Activated naive CD4-positive, alpha-beta T cell treated with anti-CD3 and anti-CD28 coated beads, Interleukin-2, amount 50 U/mL, for 24 hours (primary cell): ENCODE measurements around the gene GIMD1.
"Not testable (repeated sequence)": the region's sequence is repeated elsewhere in the genome, so short reads cannot be mapped to it uniquely, and the experiment has no call there.

Experiments
- H3K27ac Mint-ChIP-seq: one replicate; pipeline ENCODE4 v1.8.0; 2021; ENCODE audit warnings: mild to moderate bottlenecking, mixed read lengths
- H3K27me3 Mint-ChIP-seq: one replicate; pipeline ENCODE4 v1.8.0; 2021; ENCODE audit warnings: mixed read lengths
- H3K36me3 Mint-ChIP-seq: one replicate; pipeline ENCODE4 v1.8.0; 2021; ENCODE audit warnings: mixed read lengths
- H3K4me1 Mint-ChIP-seq: one replicate; pipeline ENCODE4 v1.8.0; 2021; ENCODE audit warnings: mixed read lengths
- H3K4me3 Mint-ChIP-seq: one replicate; pipeline ENCODE4 v1.8.0; 2021; ENCODE audit warnings: mild to moderate bottlenecking, mixed read lengths
- H3K9me3 Mint-ChIP-seq: one replicate; pipeline ENCODE4 v1.8.0; 2021; ENCODE audit warnings: mixed read lengths

Gene GIMD1

DNA sequence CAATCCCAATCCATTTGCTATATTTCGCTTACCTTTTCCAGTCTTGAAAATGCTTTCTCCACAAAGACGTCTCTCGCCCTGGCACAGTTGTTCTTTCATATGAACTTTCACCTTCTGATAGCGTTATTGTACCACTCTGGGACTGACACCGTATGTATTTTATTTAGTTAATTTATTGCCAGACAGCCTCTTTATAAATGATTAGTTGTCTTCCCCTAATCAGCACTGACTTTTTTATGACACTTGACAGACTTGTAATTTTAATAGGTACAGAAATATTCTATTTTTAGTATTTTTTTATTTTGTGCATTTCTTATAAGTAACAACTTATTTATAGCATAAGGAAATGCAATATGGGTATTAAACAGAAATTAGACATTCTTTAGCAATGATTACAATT, at the start of gene GIMD1:
TSS of gene GIMD1 (minus strand) at position 101 of the 400 bp plus-strand sequence. CDS start 1,343 bp downstream, outside the sequence.
- Mint-ChIP-seq H3K27me3 (peaks cover 10% of the 10 kb centered on the region), H3K36me3 (no peaks in the 10 kb centered on the region), H3K27ac (no peak within 1 kb of the TSS), H3K4me3 (no peak within 1 kb of the TSS), H3K9me3 (no peaks in the 10 kb centered on the region), H3K4me1 (no peaks in the 10 kb centered on the region)

DNA sequence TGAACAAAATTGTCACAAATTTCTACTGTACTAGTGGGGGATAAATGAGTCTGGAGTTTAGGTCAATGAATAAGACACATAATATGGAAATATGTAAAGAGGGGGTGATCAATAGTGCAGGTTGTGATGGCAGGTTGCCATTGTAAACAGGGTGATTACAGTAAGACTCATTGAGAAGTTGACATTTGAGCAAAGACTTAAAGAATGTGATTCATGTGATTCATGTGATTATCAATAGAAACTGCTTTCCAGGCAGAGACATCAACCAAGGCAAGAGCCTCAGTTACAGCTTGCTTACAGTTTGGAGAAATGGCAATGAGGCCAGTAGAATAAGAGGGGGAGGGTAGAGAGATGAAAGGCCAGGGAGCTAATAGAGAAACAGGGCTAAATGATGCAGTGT, 45.8 kb upstream of the GIMD1 start:
- H3K36me3 Mint-ChIP-seq = no peaks in the 10 kb centered on the region
- H3K4me1 Mint-ChIP-seq = no peaks in the 10 kb centered on the region
- no peak overlapping the region for H3K4me3 Mint-ChIP-seq
- no peak overlapping the region for H3K27ac Mint-ChIP-seq
- no peaks in the 10 kb centered on the region for H3K9me3 Mint-ChIP-seq
- H3K27me3 Mint-ChIP-seq = peaks cover 6% of the 10 kb centered on the region

DNA sequence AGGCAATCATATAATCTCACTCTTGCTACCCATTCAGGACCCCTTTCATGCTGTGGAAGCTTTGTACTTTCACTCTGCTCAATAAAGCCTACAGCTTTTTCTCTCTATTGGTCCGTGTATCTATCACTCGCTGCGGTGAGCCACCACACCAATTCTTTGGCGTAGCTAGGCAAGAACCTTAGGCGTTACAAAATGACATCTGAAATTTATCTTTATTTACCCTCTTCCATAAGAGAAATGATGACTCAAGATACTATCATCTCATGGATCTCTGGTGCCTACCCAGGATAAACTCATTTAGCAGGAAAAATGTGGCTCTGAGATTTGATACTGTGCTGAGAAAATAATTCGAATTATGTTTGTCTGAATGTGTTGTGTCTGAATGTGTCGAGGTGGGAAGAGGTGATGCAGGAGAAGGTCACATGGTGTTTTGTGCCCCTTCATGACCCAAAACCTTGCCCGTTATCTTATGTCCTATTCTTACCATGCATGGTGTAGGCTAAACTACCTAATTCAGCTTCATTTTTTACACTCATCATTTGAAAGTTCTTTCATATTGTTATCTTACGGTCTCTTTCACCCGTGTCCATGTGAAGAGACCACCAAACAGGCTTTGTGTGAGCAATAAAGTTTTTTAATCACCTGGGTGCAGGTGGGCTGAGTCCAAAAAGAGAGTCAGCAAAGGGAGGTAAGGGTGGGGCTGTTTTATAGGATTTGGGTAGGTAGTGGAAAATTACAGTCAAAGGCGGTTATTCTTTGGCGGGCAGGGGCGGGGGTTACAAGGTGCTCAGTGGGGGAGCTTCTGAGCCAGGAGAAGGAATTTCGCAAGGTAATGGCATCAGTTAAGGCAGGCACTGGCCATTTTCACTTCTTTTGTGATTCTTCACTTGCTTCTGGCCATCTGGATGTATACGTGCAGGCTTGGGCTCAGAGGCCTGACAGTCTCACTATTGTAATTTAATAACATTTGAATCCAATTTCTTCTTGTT, 41.6 kb upstream of the GIMD1 start:
- Mint-ChIP-seq H3K27me3 (peaks cover 5% of the 10 kb centered on the region), H3K4me1 (no peaks in the 10 kb centered on the region), H3K4me3 (no peak overlapping the region), H3K9me3 (no peaks in the 10 kb centered on the region), H3K27ac (no peak overlapping the region), H3K36me3 (no peaks in the 10 kb centered on the region)

DNA sequence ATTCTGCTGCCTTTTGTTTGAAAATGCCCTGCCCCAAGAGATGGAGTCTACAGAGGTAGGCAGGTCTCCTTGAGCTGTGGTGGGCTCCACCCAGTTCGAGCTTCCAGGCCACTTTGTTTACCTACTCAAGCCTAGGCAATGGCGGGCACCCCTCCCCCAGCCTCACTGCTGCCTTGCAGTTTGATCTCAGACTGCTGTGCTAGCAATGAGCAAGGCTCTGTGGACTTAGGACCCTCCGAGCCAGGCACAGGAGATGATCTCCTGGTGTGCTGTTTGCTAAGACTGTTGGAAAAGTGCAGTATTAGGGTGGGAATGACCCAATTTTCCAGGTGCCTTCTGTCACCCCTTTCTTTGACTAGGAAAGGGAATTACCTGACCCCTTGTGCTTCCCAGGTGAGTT, 39.4 kb upstream of the GIMD1 start:
- H3K9me3 Mint-ChIP-seq, H3K27me3 Mint-ChIP-seq, H3K4me3 Mint-ChIP-seq, H3K4me1 Mint-ChIP-seq, H3K36me3 Mint-ChIP-seq, H3K27ac Mint-ChIP-seq: not testable (repeated sequence)

DNA sequence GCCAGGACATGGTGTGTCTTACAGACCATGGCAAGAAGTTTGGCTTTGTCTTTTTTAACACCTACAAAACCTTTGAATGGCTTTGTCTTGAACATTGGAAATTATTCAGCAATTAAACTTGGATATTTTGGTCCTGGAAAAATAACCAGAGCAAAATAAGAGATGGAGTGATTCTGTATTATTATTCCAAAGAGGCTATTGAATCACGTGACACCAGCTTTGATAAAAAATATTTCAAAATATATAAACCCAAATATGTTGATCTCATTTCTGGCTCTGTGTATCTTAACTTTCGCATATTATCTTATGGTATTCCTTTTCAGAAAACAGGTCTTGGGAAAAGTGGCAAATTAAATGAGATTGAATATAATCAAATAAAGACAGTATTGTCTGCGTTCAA, 32.6 kb upstream of the GIMD1 start:
- no peaks in the 10 kb centered on the region for H3K4me1 Mint-ChIP-seq
- H3K27ac Mint-ChIP-seq = no peak overlapping the region
- H3K36me3 Mint-ChIP-seq = no peaks in the 10 kb centered on the region
- H3K4me3 Mint-ChIP-seq = no peak overlapping the region
- H3K9me3 Mint-ChIP-seq = peaks cover 5% of the 10 kb centered on the region
- peaks cover 2% of the 10 kb centered on the region for H3K27me3 Mint-ChIP-seq

DNA sequence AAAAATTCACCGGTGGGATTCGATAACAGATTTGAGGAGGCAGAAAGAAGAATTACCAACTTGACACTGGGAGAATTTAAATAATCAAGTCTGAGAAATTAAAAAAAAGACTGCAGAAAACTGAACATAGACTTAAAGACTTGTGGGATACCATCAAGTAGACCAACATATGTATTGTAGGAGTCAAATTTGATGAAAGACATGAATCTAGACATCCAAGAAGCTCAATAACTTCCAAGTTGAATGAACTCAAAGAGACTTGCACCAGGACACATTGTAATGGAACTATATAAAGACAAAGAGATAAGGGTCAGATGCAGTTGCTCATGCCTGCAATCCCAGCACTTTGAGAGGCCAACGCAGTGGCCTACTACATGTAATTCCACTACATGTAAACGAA, 30.3 kb upstream of the GIMD1 start:
- H3K4me3 Mint-ChIP-seq, H3K27me3 Mint-ChIP-seq, H3K4me1 Mint-ChIP-seq, H3K27ac Mint-ChIP-seq, H3K36me3 Mint-ChIP-seq: not testable (repeated sequence)
- peaks cover 15% of the 10 kb centered on the region for H3K9me3 Mint-ChIP-seq

DNA sequence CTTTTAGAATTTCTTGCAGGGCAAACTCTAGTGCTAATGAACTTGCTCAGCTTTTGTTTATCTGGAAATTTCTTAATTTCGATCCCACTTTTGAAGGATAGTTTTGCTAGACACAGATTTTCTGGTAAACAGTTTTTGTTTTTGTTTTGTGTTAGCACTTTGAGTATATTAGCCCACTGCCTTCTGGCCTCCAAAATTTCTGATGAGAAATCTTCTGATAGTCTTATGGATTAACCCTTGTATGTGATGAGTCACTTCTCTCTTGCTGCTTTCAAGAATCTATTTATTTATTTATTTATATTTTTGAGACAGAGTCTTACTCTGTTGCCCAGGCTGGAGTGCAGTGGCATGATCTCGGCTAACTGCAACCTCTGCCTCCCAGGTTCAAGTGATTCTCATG, 27.0 kb upstream of the GIMD1 start:
- H3K27me3 Mint-ChIP-seq = peaks cover 2% of the 10 kb centered on the region
- H3K4me3 Mint-ChIP-seq = no peak overlapping the region
- H3K4me1 Mint-ChIP-seq = no peaks in the 10 kb centered on the region
- H3K36me3 Mint-ChIP-seq = no peaks in the 10 kb centered on the region
- H3K9me3 Mint-ChIP-seq = peaks cover 17% of the 10 kb centered on the region
- no peak overlapping the region for H3K27ac Mint-ChIP-seq

DNA sequence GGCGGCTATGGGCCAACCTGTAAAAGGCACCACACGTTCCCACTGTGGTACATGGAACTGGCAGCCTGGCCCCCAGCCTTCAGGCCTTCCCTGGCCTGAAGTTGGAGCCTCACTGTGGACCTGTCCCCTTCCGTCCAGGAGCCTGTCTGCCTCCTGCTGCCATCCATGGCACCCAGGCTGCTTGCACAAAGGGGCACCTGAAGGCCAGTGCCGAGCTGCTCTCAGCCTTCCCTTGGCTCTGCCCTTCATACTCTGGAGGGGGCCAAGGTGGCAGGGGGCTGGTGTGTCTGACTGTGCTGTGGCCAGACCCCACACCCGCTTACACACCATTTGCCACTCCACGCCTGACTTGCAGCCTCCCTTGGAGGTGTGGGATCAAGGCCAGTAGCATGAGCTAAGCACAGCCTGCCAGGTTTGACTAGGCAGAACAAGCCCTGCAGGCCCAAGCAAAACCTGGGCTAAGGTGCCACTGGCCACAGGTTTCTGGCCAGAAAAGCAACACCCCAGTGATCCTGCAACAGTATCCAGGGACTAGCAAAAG, 17.3 kb upstream of the GIMD1 start:
- H3K4me1 Mint-ChIP-seq = no peaks in the 10 kb centered on the region
- no peaks in the 10 kb centered on the region for H3K36me3 Mint-ChIP-seq
- H3K9me3 Mint-ChIP-seq = peaks cover 4% of the 10 kb centered on the region
- H3K27ac Mint-ChIP-seq = no peak overlapping the region
- no peak overlapping the region for H3K4me3 Mint-ChIP-seq
- H3K27me3 Mint-ChIP-seq = peaks cover 6% of the 10 kb centered on the region

DNA sequence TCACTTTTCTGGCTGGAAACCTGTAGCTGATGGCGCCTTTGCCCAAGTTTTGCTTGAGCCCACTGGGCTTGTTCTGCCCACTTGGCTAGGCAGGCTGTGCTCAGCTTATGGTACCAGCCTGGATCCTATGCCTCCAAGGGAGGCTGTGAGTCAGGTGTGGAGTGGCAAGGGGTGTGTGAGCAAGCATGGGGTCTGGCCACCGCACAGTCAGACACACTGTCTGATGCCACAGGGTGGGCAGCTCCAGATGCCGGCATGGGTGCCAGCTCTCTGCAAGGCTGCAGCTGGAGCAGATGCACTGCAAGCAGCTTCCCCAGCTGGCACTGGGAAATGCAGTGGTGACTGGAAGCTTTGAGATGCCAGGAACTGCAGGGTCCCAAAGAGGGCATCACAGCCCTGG, 16.3 kb upstream of the GIMD1 start:
- no peaks in the 10 kb centered on the region for H3K36me3 Mint-ChIP-seq
- no peak overlapping the region for H3K27ac Mint-ChIP-seq

DNA sequence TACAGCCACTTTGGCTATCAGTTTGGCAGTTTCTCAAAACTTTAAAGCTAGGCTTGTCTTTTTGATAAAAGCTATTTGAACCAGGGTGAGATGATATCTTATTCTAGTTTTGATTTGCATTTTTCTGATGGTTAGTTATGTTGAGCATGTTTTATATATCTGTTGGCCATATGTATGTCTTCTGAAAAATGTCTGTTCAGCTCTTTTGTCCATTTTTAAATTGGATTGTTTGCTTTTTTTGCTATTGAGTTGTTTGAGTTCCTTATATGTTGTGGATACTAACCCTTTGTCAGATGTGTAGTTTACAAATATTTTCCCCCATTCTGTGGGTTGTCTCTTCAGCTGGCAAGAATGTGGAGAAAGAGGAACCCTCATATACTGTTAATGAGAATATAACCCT, 11.6 kb upstream of the GIMD1 start:
- Mint-ChIP-seq H3K36me3 (no peaks in the 10 kb centered on the region), H3K4me3 (no peak overlapping the region), H3K9me3 (no peaks in the 10 kb centered on the region), H3K4me1 (no peaks in the 10 kb centered on the region), H3K27me3 (peaks cover 3% of the 10 kb centered on the region), H3K27ac (no peak overlapping the region)

More for the DNA sequence above, 16.3 kb upstream of the GIMD1 start:
- H3K9me3 Mint-ChIP-seq = peaks cover 4% of the 10 kb centered on the region
- H3K27me3 Mint-ChIP-seq = peaks cover 6% of the 10 kb centered on the region
- H3K4me1 Mint-ChIP-seq = no peaks in the 10 kb centered on the region
- no peak overlapping the region for H3K4me3 Mint-ChIP-seq

DNA sequence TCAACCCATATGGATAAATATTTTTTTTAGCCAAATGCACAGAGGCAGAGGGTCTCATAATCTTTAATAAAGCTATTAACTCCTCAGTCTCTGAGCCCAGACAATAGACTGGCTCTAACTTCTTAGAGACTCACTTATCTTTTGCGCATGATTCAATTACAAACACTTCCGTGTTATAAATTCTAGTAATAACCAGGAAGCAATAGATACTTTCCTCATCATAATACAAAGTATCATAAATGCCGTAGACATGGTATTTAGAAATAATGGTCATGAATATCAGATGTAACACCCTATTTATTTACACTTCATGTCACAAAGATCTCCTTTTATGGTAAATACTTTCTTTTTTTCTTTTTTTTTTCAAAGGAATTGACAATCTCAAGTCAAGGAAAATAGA, 4.4 kb upstream of the GIMD1 start:
- no peaks in the 10 kb centered on the region for H3K4me1 Mint-ChIP-seq
- H3K4me3 Mint-ChIP-seq = no peak overlapping the region
- no peaks in the 10 kb centered on the region for H3K36me3 Mint-ChIP-seq

DNA sequence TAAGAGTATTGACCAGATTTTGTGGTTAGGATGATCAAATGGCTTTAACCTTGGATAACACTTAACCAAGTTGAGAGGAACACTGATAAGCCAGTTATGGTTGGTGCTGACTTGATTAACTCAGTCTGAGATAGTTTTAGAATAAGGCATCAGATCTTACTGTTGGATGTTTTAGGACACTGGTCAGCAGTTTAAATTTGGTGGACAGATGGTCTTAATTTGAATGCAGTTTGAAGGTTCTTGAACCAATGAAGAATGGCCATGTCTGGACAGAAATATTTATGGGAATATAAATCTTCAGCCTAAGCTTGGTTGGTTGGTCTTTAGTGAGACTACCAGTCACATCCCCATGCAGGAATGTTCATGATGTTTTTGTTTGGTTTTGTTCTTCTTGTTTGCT, 2.6 kb upstream of the GIMD1 start:
- Mint-ChIP-seq H3K36me3 (no peaks in the 10 kb centered on the region), H3K9me3 (no peaks in the 10 kb centered on the region), H3K27ac (no peak overlapping the region), H3K4me3 (no peak overlapping the region), H3K4me1 (no peaks in the 10 kb centered on the region), H3K27me3 (peaks cover 6% of the 10 kb centered on the region)

More for the DNA sequence above, 4.4 kb upstream of the GIMD1 start:
- Mint-ChIP-seq H3K9me3 (no peaks in the 10 kb centered on the region), H3K27me3 (peaks cover 4% of the 10 kb centered on the region), H3K27ac (no peak overlapping the region)

DNA sequence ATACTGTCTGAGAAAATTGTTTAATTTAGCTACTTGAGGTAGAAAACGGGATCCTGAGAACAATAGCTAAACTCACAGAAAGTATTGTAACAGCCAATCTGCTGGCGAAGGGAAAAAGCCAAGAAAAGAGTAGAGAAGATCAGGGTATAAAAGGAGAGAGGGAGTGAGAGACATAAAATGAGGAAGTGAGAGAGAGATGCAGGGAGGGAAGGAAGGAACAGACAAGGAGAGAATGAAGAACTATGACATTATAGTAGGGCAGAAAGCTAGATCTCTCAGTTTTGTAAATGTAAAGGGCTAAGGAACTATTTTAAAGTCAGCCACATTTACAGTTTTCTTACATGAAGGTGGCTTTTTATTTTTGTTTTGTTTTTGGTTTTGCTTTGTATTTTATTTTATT, 1.6 kb upstream of the GIMD1 start:
- Mint-ChIP-seq H3K4me3 (no peak overlapping the region), H3K36me3 (no peaks in the 10 kb centered on the region), H3K9me3 (no peaks in the 10 kb centered on the region), H3K27me3 (peaks cover 10% of the 10 kb centered on the region), H3K27ac (no peak overlapping the region), H3K4me1 (no peaks in the 10 kb centered on the region)

DNA sequence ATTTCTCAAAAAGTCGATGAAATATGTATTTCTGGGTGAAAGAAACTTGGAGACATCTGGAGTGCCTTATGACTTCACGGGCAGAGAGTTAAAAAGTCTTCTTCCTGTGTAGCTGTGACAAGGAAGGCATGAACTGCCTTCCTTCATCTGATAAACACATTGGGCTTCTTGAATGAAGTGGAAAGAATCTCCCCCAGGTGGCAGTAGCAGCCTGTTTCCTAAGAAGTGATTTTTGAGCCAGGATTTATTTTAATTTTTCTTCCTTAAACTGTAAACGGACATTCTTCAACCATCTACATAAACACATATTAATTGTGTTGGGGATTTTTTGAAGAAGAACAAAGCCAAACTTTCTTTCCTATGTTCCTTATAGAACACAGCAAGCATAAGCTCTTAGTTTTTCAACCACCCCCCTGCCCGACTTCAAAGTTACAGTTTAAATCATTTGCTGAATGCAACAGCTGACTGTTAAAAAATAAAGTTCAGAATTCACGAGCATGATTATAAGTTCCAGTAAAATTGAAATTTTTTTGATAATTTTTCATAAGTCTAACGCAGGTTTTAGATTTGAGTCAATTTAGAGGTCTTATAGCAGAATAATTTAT, 980 bp upstream of the GIMD1 start:
- Mint-ChIP-seq H3K4me1 (no peaks in the 10 kb centered on the region), H3K9me3 (no peaks in the 10 kb centered on the region), H3K27me3 (peaks cover 10% of the 10 kb centered on the region), H3K4me3 (no peak overlapping the region), H3K36me3 (no peaks in the 10 kb centered on the region), H3K27ac (no peak overlapping the region)

DNA sequence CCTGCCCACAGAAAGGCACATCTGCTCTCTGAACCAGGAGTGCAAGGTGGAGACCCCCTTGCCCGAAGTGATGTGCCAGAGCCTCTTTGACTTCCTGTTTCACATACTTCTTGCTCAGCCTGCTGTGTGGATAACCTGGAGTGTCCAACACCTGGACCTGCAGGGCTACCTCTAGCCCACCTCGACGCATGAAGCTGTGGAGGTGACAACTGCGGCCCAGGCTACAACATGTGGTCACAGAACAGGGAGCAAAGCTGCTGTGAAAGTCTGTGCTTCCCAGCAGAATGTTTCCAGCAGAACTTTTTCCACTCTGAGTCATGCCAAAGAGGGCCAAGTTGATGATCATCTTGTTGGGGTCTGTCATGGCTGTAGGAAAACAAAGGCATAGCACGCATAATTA, 1.5 kb downstream of the GIMD1 start:
- H3K4me1 Mint-ChIP-seq = no peaks in the 10 kb centered on the region
- no peaks in the 10 kb centered on the region for H3K9me3 Mint-ChIP-seq
- no peak overlapping the region for H3K27ac Mint-ChIP-seq
- no peaks in the 10 kb centered on the region for H3K36me3 Mint-ChIP-seq
- H3K27me3 Mint-ChIP-seq = peaks cover 15% of the 10 kb centered on the region
- no peak overlapping the region for H3K4me3 Mint-ChIP-seq

DNA sequence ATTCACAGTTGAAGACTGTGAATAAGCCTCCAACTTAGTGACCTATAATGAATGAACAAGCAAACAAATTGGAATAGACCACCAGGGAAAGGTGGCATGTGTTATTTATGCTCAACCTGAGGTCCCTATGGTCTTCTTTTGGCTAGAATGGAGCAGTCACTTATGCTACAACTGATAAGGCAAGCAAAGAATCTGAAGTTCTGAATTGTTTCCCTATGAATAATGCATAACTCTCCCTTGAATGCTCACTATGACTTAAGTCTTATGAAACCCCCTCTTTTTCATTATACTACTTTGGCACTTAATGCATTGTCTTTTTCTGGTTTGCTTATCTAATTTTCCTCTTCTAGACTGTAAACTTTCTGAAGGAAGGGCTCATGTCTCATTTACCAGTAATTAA, 2.6 kb downstream of the GIMD1 start:
- Mint-ChIP-seq H3K27me3 (peaks cover 15% of the 10 kb centered on the region), H3K36me3 (no peaks in the 10 kb centered on the region), H3K27ac (no peak overlapping the region), H3K4me3 (no peak overlapping the region), H3K4me1 (no peaks in the 10 kb centered on the region), H3K9me3 (no peaks in the 10 kb centered on the region)
